Body of pancreas (tissue), 4 donors: ENCODE measurements around the gene TTF2. TPM values are rescaled to one million over a fixed set of nuclear protein-coding genes. Genes with fewer than 3 reads are reported as not detected.
A peak's percentile ranks its signal among the peaks of the same experiment; 100 is the strongest.
"Not testable (repeated sequence)": the region's sequence is repeated elsewhere in the genome, so short reads cannot be mapped to it uniquely, and the experiment has no call there.

Experiments used
- ATAC-seq: fragments of 150-250 bp; one replicate; pipeline ENCODE4 v1.9.1; 2016
- DNase-seq, 4 donors: peaks; one replicate each; pipeline ENCODE4 v3.0.0-alpha.2; 2019
- H3K27ac ChIP-seq, 4 donors: fragments of 200-600 bp; sonication (generic); 1 replicate in 3 of 4; 2 replicates in 1 of 4; pipeline versions ENCODE4 v1.5.1 to v1.6.1; 2016 to 2019; ENCODE audit warnings: mild to moderate bottlenecking in 1 of 4, mixed read lengths in 1 of 4, moderate library complexity in 1 of 4
- H3K27me3 ChIP-seq, 2 donors: fragments of 200-600 bp; sonication (generic); one replicate each; pipeline ENCODE4 v1.6.0; 2016; ENCODE audit warnings: mild to moderate bottlenecking in 1 of 2
- H3K36me3 ChIP-seq, 2 donors: fragments of 200-600 bp; sonication (generic); replicated peaks in 1 of 2; 2 replicates each; pipeline ENCODE4 v1.5.1; 2016; ENCODE audit warnings: low read depth in 2 of 2; ENCODE audit not compliant: insufficient read depth in 1 of 2
- H3K4me1 ChIP-seq: fragments of 200-600 bp; sonication (generic); one replicate; pipeline ENCODE4 v1.6.0; 2016
- H3K4me3 ChIP-seq, 2 donors: fragments of 200-600 bp; sonication (generic); 1 replicate in 1 of 2; 2 replicates in 1 of 2; pipeline ENCODE4 v1.5.1; 2016 to 2019
- H3K9me3 ChIP-seq, 3 donors: fragments of 200-600 bp; sonication (generic); 1 replicate in 2 of 3; 2 replicates in 1 of 3; pipeline ENCODE4 v1.5.1; 2016
- POLR2A ChIP-seq, 3 donors: fragments of 450-650 bp; IDR thresholded peaks; one replicate each; pipeline ENCODE4 v1.6.1; 2016; ENCODE audit warnings: antibody characterized with exemption in 3 of 3, mild to moderate bottlenecking in 2 of 3
- WGBS, 2 donors: methylation state at CpG; one replicate each; pipeline ENCODE4 v1.1.5; 2017; 5-methylcytosine and 5-hydroxymethylcytosine counted together
- intact Hi-C: fragments of 100-400 bp; cut with DNase I; formaldehyde crosslinking; loops from one replicate; pipeline ENCODE4 v1.15.1; 2023
- total RNA-seq, 2 donors: library from RNA; depleted of rRNA; stranded (reverse); fragments of >200 nt; gene quantifications; one replicate each; pipeline ENCODE4 v1.1.0, GENCODE V29; 2016
- TF ChIP-seq, protein P1 (sequence below), 7 experiments: fragments of 450-650 bp in 4 of 7; fragments of 200-600 bp in 3 of 7; sonication (generic) in 3 of 7; IDR thresholded peaks; one replicate each; pipeline ENCODE4 v1.5.1; 2016 to 2019; ENCODE audit warnings: antibody characterized with exemption in 7 of 7

The TTF2 gene
- total RNA-seq, 2 donors from 2014 or later = 7.8 to 9.6 TPM

DNA sequence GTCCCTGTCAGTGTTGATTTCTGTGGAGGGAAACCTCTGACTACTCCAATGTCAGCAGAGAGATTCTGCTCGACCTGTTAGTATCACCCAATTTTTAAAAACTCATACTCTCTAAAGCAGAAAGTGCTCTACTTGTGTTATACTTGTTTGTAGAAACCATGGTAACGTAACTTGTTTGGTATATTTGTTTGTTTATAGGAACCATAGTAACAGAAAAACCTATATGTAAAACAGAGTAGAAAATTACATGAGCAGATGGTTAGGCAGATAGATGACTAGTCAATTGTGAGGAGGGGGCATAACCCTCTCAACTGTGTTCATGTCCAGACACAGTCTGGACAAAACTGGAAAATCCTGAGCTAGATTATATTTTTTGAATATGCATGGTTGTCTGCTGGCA lies 54.8 kb downstream of the TTF2 start:
- no peak overlapping the region for H3K4me3 ChIP-seq
- 75 to 85% methylated on average over 2 of the region's 2 CpGs for WGBS, 2 donors
- intact Hi-C loops = no loop called here

DNA sequence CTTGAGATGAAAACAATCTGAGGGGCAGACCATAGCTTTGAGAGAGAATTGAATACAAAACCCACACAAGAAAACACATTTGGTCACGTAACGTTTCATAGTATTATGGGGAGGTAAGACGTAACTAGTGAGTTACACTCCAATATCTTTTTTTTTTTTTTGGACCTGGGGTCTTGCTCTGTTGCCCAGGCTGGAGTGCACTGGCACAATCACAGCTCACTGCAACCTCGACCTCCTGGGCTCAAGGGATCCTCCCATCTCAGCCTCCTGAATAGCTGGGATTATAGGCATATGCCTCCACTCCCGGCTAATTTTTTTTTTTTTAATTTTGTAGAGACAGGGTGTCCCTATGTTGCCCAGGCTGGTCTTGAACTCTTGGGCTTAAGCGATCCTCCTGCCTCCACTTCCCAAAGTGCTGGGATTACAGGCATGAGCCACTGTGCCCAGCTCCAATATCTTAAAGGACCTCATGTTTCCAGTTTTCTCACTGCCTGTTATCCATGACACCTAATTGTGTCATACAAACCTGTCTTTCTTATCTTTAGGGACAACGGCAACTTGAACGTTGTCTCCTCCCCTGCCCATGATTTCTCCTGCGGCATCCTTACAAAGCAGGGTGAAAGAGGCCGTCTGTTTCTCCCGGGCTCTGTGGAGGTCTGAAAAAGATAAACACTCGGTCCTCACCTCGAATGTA lies 56.1 kb downstream of the TTF2 start:
- no peak for ATAC-seq
- H3K4me1 ChIP-seq = peaks cover 32% of the 10 kb centered on the region
- H3K4me3 ChIP-seq = no peak overlapping the region
- no peaks in the 10 kb centered on the region for H3K27me3 ChIP-seq
- intact Hi-C loops = no loop called here
- WGBS, 2 donors = 72 to 80% methylated on average over 13 of the region's 13 CpGs
- peak overlapping the region in 3 of 4 donors; percentile 43 to 65 (median 60) for H3K27ac ChIP-seq
- no peak for DNase-seq
- H3K9me3 ChIP-seq = no peaks in the 10 kb centered on the region
- TF ChIP-seq, protein P1, sequence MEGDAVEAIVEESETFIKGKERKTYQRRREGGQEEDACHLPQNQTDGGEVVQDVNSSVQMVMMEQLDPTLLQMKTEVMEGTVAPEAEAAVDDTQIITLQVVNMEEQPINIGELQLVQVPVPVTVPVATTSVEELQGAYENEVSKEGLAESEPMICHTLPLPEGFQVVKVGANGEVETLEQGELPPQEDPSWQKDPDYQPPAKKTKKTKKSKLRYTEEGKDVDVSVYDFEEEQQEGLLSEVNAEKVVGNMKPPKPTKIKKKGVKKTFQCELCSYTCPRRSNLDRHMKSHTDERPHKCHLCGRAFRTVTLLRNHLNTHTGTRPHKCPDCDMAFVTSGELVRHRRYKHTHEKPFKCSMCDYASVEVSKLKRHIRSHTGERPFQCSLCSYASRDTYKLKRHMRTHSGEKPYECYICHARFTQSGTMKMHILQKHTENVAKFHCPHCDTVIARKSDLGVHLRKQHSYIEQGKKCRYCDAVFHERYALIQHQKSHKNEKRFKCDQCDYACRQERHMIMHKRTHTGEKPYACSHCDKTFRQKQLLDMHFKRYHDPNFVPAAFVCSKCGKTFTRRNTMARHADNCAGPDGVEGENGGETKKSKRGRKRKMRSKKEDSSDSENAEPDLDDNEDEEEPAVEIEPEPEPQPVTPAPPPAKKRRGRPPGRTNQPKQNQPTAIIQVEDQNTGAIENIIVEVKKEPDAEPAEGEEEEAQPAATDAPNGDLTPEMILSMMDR (IDR thresholded peaks at IDR 0.05) = no peak
- TF ChIP-seq POLR2A (IDR thresholded peaks at IDR 0.05) = no peak
- H3K36me3 ChIP-seq = peaks cover 0 to 7% of the 10 kb centered on the region in 2 donors

More for the DNA sequence above, 54.8 kb downstream of the TTF2 start:
- Histone ChIP-seq H3K36me3 (peaks cover 0 to 7% of the 10 kb centered on the region in 2 donors), H3K4me1 (peaks cover 25% of the 10 kb centered on the region), H3K27me3 (no peaks in the 10 kb centered on the region), H3K9me3 (no peaks in the 10 kb centered on the region), H3K27ac (no peak overlapping the region)
- no peak for ATAC-seq
- no peak for DNase-seq
- TF ChIP-seq, protein P1 (IDR thresholded peaks at IDR 0.05) = no peak
- TF ChIP-seq POLR2A (IDR thresholded peaks at IDR 0.05) = no peak

GRCh38 chr1:117116784-117117130 lies 56.6 kb downstream of the TTF2 start:
- intact Hi-C loops = no loop called here
- Histone ChIP-seq H3K4me3 (no peak overlapping the region), H3K36me3 (peaks cover 0 to 7% of the 10 kb centered on the region in 2 donors), H3K27me3 (no peaks in the 10 kb centered on the region), H3K27ac (peak overlapping the region in 3 of 4 donors; percentile 43 to 65 (median 60)), H3K4me1 (peaks cover 33% of the 10 kb centered on the region), H3K9me3 (no peaks in the 10 kb centered on the region)
- TF ChIP-seq POLR2A (IDR thresholded peaks at IDR 0.05) = peak in 2 of 3 donors; percentile 24 to 28
- TF ChIP-seq, protein P1 (IDR thresholded peaks at IDR 0.05) = no peak
- WGBS, 2 donors = 21 to 43% methylated on average over 3 of the region's 3 CpGs
- ATAC-seq = peak; percentile 47
- DNase-seq = peak; percentile 58 to 80 (median 72)

DNA sequence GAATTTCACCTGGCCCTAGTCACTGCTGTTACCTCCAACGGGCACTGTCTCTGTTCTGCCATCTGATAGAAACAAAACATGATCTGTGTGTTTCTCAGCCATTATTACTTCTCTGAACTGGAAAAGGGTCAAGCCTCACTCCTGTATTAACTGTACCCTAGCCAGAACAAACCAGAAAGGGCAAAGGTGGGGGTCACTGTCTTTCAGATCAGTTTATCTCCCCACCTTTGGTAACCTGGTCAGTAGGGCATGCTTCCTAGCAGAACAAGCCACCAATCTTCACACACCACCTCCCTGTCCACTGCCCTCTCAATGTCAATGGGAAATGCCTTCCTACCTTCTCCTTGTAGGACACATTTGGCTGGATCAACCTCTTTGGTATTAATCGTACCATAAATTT lies 57.6 kb downstream of the TTF2 start:
- ATAC-seq (no peak), DNase-seq (no peak)
- TF ChIP-seq POLR2A (IDR thresholded peaks at IDR 0.05) = no peak
- TF ChIP-seq, protein P1 (IDR thresholded peaks at IDR 0.05) = no peak
- H3K4me1 ChIP-seq = peaks cover 39% of the 10 kb centered on the region
- peaks cover 0 to 3% of the 10 kb centered on the region in 2 donors for H3K36me3 ChIP-seq
- peak overlapping the region in 3 of 4 donors; percentile 11 to 65 (median 60) for H3K27ac ChIP-seq
- H3K9me3 ChIP-seq = no peaks in the 10 kb centered on the region
- WGBS, 2 donors = 50 to 67% methylated on average over 2 of the region's 2 CpGs
- H3K27me3 ChIP-seq = no peaks in the 10 kb centered on the region
- no peak overlapping the region for H3K4me3 ChIP-seq
- intact Hi-C loops = no loop called here

DNA sequence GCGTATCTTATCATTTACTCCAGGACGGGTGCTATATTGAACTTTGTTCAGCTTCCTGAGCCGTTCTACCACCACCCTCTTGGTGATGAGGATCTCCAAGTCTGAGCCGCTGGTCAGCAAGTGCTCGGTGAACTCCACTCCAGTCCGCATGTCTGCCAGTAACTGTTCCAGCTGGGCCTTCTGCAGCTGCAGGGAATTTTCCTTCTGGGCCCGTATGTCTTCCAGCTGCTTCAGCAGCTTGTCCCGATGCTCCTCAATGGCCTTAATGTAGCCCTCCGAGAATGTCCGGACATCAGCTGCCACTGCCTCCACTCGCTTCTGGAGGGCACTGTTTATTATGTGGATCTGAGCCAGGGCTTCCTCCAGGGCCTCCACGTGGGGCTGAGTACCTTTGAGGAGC lies 58.0 kb downstream of the TTF2 start:
- peak in 2 of 4 donors; percentile 27 to 51 for DNase-seq
- no peak for TF ChIP-seq POLR2A (IDR thresholded peaks at IDR 0.05)
- TF ChIP-seq, protein P1 (IDR thresholded peaks at IDR 0.05) = no peak

DNA sequence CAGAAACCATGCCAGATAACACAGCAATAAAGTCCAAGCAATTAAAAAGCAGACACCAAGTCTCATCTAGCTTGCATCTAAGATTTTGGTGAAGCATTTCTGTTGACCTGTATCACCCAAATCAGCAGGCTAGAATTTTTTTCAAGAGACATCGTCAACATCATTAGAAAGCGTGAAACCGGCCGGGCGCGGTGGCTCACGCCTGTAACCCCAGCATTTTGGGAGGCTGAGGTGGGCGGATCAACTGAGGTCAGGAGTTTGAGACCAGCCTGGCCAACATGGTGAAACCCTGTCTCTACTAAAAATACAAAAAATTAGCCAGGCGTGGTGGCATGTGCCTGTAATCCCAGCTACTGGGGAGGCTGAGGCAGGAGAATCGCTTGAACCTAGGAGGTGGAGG lies 59.0 kb downstream of the TTF2 start:
- H3K4me1 ChIP-seq = peaks cover 40% of the 10 kb centered on the region
- H3K27me3 ChIP-seq, H3K9me3 ChIP-seq, H3K4me3 ChIP-seq, intact Hi-C loops, DNase-seq, ATAC-seq, H3K36me3 ChIP-seq, H3K27ac ChIP-seq: not testable (repeated sequence)
- 96 to 99% methylated on average over 10 of the region's 10 CpGs for WGBS, 2 donors

More for the DNA sequence above, 58.0 kb downstream of the TTF2 start:
- H3K27ac ChIP-seq = peak overlapping the region in 2 of 4 donors; percentile 11 to 65
- intact Hi-C loops = no loop called here
- H3K9me3 ChIP-seq = no peaks in the 10 kb centered on the region
- no peak for ATAC-seq
- H3K27me3 ChIP-seq = no peaks in the 10 kb centered on the region
- H3K4me3 ChIP-seq = no peak overlapping the region
- H3K36me3 ChIP-seq = peaks cover 0 to 3% of the 10 kb centered on the region in 2 donors
- peaks cover 40% of the 10 kb centered on the region for H3K4me1 ChIP-seq
- 48 to 85% methylated on average over 11 to 12 of the region's 12 CpGs for WGBS, 2 donors
